Measurements from ENCODE around the gene BMP4.
"Not testable (repeated sequence)": the region's sequence is repeated elsewhere in the genome, so short reads cannot be mapped to it uniquely, and the experiment has no call there.

Gene BMP4

DNA sequence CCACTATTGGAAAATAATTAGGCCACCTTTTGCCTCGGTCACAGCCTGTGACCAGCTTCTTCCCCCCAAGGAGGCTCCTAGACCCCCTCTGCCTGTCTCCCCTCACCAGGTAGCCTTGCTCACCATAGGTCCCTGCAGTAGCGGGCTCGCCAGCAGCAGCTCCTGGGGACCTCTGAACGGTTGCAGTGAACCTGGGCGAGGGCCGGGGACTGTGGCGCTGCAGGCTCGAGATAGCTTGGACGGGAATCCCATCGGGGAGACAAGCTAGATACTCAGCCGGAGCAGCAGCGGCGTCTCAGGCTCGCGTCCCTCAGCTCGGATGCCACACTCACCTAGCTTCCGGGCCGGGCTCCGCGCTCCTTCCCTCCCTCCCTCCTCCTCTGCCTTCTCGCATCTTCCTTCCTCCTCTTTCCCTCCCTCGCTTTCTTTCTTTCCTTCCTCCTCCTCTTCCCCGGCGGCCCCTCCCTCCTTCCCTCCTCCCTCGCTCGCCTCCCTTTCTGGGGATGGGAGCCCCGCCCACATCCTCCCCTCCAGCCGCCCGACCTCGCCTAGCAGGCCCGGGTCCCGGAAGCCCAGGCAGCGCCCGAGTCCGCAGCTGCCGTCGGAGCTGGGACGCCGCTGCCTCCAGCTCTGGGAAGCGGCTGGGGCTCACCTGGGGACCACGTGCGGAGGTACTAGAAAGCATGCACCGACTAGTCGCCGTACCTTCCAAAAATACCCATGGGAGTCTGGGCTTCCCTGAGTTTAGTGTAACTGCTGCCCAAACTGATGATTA lies at the start of gene BMP4:
BMP4 (minus strand) TSS at position 399 of the 775 bp plus-strand sequence. CDS start 4,603 bp downstream, outside the sequence.
- no peak for DNase-seq

DNA sequence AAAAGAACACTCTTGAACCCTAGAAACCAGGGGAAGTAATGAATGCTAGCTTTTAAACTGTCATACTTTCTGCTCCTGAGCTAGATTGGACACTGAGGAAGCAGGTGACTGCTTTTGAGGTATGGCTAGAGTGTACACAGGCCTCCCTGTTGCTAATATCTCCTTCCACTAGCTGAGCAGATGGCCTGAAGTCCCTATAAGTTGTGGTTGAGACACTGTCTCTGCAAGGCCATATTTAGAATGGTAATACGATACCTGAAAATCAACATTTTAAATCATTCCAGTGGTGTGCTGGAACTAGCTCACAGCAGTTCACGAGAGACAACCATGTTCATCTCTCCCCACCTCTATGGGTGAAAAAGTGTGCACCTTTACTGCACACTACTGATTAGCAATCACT lies 46.4 kb upstream of the BMP4 start:
- no peak for DNase-seq

DNA sequence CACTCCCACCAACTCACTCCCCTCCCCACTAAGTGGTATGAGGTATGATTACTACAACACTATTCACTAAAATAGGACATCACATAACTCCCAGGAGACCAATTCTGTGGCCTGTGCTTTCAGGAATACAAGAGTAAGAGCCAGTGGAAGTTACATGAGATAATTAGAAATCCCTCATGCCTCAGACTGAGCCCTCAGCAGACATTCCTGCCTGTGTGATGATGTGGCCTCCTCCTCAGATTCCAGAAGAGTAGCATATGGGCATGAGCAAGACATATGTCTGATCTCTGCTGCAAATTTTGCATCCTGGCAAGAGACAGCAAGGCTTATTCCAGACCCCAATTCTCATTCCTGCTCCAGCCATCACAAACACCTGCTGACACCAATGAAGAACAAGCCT lies 46.0 kb upstream of the BMP4 start:
- DNase-seq: no peak

DNA sequence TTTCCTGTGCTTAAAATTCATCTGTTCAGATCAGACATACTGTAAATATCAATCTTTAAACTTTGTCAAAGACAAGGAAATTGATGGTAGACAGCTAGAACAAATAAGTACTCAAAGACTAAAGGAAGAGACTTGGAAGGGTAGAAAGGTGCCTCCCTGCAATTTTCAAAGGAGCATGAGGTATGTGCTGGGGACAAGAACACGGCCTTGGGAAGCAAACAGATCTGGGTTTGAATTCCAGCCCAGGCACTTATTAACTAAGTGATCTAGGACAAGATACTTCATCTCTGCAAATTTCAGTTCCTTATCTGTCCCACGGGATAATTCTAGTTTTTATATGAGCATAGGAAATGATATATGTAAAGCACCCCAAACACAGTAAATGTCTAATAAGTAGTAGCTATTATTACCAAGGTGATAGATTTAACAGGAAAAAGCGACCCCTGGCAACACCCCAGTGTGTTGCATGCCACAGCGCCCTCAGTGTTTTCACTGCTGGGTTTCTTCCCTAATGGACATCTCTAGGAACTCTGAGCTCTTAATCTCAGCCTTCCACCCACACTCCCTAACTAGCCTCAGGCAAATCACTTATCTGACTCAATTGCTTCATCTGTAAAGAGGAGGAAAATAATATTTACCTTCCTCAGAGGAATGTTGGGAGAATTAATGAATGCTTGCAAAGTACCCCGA lies 44.7 kb upstream of the BMP4 start:
- no peak for DNase-seq

DNA sequence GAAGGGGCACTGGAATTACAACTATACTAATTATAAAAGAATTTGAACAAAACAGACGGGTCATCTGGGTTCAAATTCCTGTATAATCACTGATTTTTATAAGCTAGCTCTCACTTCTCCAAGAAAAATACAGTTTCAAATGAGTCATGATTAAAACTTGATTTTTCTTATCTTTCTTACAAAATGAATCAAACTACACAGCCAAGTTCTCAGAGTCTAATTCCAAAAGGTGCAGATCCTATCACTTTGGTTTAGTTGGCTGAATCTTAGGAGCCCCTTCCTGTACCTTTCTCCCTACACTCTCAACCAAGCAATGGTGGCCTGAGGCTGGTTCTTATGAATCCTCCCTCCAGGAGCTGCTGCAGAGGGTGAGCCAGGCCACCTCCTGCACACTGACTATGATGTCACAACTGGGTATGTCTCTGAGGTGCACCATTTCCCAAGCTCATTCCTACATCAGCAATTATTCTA lies 43.8 kb upstream of the BMP4 start:
- DNase-seq: no peak

DNA sequence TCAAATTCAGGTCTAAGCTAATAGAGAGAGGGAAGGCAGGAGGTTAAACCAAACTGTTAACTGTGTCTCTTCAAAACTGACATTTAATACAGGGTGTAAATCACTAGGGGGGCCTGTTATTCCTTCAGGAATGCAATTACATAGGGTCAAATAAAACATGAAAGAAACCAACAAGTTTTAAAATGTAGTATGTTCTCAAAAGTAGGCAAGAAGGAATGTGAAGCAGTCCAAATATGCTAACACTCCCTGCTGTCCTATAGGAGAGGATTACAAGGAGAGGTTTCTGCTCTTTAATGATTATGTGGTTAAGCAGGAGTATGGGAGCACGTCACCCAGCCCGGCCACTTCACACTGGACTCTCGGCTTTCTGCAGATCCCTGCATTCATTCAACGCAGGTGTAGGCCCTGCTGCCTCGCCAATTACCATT lies 42.5 kb upstream of the BMP4 start:
- DNase-seq: no peak

DNA sequence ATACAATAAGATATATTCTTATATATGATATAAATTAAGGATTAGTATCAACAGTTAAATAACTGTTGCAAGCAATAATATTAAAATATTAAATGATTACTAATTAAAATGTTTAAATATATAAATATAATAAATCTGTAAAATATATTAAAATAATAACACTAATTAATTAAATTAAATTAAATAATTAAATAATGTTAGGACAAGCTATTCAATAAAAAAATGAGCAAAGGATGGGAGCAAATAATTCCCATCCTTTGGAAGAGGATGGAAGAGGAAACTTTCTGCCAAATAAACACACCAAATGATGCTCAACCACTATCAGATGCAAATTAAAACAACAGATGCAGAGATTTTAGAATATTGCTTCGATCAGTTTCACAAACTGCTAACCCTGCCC lies 39.4 kb upstream of the BMP4 start:
- DNase-seq: no peak

DNA sequence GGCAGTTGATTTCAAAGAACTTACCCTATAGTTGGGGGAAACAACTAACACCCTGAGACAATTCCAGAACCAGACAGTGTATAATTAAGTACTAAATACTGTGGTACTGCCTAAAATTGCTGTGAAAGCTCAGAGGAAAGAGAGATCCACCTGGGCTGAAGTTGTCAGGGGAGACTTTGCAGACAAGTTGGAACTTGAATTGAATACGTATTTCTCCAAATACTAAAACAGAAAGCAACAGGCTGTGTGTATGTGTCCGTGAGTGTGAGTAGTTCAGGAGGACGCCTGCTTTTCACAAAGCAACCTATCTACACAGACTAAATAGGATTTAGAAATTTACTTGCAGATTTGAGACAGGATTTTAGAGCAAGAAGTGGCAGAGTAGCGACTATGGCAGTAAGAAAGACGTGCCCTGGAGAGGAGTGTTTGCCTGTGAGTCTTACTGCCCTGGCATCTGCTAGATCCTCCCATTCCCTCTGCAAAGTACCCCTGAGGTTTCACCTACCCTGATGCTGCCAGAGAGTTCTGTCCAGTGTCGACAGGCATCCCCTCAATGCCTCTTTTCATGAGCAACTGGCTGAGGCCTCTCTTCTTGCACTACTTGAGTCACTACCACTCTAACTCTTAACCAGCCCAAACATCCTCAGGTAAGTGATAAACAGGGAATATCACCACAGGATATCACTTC lies 37.4 kb upstream of the BMP4 start:
- no peak for DNase-seq

DNA sequence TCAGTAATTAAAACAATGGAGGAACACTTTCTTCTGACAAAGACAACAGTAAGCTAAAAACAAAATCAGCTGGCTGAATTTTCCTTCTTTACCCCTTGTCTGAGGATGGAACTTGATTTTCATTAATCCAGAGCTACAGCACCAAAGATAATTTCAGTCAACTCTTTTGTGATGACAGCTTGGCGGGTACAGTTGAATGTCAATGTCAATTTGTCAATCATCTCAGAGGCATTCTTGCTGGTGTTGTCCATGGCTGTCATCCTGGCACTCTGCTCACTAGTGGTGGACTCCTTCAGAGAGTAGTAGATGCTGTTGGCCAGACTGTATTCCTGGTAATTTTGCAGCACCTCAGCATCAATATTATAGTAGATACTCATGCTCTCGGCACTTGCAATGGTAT lies 34.4 kb upstream of the BMP4 start:
- no peak for DNase-seq

DNA sequence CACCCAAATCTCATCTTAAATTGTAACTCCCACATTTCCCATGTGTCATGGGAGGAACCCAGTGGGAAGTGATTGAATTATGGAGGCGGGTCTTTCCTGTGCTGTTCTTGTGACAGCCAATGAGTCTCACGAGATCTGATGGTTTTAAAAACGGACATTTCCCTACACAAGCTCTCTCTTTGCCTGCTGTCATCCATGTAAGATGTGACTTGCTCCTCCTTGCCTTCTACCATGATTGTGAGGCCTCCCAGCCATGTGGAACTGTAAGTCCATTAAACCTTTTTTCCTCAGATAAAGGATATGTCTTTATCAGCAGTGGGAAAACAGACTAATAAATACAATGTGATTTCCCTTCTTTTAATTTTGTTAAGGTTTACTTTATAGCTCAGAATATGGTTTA lies 30.1 kb upstream of the BMP4 start:
- not testable (repeated sequence) for DNase-seq

DNA sequence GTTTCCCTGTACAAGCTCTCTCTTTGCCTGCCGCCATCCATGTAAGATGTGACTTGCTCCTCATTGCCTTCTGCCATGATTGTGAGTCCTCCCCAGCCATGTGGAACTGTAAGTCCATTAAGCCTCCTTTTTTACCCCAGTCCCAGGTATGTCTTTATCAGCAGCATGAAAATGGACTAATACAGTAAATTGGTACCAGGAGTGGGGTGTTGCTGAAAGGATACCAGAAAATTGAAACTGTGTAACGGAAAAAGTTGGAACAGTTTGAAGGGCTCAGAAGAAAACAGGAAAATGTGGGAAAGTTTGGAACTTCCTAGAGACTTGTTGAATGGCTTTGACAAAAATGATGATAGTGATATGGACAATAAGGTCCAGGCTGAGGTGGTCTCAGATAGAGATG lies 28.3 kb upstream of the BMP4 start:
- DNase-seq: not testable (repeated sequence)

DNA sequence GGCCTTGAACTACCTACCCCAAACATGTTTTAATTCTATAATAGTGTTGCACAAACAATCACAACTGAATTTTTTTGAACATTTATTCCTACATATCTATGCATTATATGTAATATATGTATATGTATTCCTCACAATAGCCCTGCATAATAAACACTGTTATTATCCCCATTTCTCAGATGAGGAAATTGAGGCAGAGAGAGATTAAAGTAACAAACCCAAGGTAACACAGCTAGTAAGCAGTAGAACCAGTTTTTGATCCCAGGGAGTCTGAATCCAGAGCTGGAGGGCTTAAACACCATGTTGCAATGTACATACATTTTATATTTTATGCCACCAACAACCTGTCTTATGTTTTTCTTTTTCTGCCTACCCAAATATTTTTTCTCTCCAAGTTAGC lies 26.5 kb upstream of the BMP4 start:
- no peak for DNase-seq

DNA sequence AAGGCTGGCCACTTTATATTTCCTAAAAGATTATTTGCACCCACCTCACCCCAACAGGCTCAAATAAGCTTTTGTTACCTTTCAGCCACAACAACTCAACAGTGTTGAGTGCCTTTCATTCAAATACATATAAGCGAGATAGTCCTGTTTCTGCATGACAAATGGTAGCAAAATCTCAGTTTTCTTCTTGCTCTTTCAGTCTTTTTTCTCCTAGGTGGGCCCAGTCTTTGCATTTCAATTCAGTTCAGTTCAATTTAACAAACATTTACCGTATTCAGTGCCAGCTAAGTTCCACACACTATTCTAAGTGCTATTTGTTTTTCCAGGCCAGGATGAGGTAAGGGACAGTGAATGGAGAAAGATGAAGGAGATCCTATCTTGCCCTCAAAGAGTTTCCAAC lies 25.9 kb upstream of the BMP4 start:
- DNase-seq: no peak

DNA sequence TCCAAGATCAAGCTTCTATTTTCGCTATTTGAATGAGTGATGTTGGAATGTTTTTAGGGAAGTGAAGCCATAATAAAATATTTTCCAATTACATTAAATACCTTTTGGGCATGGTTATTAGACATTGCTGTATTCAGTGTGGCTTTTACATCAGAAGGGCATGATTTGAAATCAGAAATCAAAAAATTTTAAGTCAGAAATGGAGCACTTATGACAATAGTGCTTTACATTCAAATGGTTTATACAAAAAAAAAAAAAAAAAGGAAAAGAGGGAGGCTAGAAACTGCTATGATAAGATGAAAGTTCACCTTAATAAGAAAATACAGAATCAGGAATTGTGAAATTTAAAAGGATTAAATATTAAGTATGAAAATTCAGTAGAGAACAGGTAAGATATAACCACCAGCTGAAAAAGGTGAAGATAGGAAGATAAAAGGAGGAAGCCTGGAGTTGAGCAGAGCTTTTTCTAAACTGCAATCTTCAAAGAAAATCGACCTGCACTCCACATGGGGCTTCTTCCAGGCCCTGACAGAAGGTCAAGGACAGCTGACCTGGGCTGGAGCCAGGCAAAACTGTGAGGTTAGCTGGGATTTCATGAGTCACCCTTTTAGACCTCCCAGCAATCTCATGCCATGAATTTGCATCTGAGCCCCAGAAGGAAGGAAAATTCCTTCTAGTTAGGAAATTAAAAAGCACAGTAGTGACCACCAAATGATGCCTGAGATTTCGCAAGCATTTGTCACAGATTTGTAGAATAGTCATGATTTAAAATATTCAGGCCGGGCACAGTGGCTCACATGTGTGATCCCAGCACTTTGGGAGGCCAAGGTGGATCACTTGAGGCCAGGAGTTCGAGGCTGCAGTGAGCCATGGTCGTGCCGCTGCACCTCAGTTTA lies 23.4 kb upstream of the BMP4 start:
- DNase-seq: no peak

DNA sequence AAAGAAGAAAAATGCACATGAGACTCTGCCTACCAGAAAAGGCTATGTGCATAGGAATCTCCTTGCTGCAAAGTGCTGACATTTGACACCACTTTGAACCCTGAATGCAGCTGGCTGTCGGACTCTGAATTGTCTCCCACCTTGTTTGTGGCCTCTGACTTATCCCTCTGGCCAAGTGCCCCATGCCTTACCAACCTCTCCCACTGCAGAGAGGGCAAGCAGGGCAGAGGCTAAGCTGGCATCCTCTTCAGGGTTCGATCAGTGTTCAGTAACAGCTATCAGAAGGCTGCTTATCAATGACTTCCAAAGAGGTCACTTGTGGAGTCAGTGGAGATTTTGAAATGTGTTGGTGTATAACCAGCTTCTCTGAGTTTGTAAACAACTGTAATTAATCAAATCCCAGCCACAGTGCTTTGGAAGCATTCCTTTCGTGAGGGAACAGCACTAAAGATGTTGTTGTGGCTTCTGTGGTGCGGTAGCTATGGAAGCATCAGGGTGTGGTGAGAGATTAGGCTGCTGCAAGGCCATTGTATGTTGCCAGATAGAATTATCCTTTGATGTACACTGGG lies 22.6 kb upstream of the BMP4 start:
- no peak for DNase-seq

DNA sequence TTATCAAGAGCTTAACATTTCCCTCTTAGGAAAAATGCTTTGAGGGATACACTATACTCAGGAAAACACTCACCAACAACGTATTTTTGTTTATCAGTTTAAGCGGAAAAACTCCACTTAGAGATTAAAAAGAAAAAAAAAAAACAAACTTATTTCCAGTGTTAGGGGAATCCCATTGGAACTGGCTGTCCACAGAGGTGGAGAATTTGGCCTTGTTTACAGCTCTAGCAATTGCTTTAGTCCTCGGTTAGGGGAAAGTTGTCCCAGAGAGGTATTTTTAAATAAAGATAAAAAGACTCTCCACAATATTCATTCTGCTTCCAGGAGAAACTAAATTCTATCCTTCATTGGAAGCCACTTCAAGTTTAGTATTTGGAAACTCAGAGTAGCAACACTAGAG lies 21.6 kb upstream of the BMP4 start:
- DNase-seq: no peak

DNA sequence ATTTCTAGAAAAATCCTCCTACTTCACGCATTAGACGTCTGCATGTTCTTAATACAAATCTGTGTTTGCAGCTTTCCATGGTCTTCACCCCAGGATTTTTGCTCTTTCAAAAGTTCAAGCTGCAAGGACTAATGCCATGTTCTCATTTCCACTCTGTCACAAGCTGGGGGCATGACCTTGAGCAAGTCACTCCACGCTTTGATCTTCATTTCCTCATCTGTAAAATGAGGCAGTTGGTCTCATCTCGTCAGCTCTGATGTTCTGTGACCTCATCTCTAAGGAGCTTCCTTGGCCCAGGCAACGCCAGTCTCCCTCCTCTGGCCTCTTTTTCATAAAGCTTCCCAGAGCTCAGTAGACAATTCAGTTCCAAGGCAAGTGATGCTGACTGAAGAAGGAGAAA lies 18.8 kb upstream of the BMP4 start:
- no peak for DNase-seq

DNA sequence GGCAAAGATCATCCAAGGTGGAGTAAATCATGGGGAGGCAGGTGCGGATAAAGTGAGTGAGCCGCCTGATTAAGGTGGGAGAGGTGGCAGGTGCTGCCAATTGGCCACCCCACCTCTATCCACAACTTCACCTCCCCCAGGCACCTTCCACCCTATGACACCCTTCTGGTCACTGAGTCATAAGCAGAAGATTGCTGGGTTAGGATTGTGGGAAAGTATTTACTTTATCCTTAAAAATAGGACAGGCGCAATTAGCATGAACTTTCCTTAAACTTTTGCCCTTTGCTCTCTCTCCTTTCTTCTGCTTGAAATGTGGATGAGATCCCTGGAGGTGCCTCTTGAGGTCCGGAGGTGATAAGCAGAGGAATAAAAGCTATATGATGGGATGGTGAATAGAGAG lies 14.9 kb upstream of the BMP4 start:
- no peak for DNase-seq

DNA sequence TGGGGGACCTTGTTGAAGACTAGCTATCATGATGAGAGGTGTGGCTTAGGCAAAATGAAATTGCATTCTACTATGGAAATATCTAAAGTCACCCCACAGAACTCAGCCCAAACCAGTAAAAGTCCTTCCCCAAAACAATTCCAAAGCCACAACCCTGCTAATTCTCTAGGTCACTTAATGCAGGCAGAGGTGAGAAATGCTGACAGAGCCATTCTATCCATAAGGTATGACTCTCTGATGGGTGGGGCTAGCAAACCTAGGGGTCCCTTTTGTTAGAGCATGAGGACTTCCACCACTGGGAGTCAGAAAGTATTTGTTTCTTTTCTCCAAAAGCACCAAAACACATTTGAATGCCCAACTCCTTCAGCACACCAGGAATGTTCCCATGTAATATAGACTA lies 12.7 kb upstream of the BMP4 start:
- DNase-seq: no peak

DNA sequence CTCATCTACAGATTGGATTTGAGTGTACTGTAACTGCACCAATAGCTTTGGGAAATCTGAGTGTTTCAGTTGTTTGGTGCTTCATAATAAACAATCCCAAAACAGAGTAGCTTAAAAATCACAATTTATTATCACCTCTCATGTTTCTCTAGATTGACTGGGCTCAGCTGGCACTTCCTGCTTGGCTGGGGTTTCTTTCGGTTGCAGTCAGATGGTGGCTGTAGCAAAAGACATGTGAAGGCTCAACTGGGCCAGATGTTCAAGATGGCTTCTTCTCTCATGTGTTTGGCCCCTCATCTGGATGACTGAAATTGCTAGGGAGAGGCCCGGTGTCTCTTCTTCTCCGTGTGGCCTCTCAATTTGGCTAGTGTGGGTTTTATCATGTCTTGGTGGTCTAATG lies 12.1 kb upstream of the BMP4 start:
- DNase-seq: no peak

DNA sequence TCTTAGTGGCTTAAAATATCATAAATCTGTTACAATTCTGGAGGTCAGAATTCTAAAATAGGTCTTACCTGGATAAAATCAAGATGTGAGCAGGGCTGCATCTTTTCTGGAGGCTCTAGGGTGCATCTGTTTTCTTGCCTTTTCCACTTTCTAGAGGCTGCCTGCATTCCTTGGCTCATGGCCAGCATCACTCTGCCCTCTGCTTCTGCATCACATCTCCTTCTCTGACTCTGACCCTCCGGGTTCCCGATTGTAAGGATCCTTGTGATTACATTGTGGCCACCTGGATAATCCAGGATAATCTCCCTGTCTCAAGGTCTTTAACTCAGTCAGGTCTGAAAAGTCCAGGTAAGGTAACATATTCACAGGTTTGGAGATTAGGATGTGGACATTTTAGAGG lies 11.0 kb upstream of the BMP4 start:
- no peak for DNase-seq

DNA sequence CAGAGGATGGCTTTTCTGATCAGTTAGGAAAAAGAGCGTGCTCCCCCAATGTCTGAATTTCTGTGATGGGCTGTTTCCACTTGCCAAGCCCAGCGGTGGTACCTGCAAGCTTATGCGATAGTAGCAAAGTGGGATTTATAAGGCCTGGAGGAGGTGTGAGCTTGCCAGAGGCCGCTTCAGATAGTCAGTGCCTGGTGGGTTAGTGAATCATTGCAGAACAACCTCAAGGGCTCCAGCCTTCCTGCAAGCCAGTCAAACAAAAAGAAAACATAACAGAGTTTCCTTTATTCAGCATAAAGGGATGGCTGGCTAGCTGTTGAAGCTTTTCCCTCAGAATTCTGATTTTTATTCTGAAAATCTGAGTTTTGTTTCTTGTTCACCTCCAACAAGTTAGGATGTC lies 7.6 kb upstream of the BMP4 start:
- no peak for DNase-seq

All from NK-92 treated with Interleukin-12 subunit alpha and Interleukin-12 subunit beta, amount 100 ng/mL, for 24 hours (cell line).